Measurements from ENCODE around the gene NFAT5.
"Not testable (repeated sequence)": the region's sequence is repeated elsewhere in the genome, so short reads cannot be mapped to it uniquely, and the experiment has no call there.

NFAT5 gene

GRCh38 chr16:69595127-69596036, 29.6 kb downstream of the NFAT5 start:
- no peak for DNase-seq (ENCODE audit: low read depth in 2 of 2)

GRCh38 chr16:69596801-69597200, 31.0 kb downstream of the NFAT5 start:
- DNase-seq (ENCODE audit: low read depth in 2 of 2), result no peak

- DNase-seq (ENCODE audit: low read depth in 2 of 2), result no peak
These were observed 32.3 kb downstream of the NFAT5 start for GRCh38 chr16:69598045-69598444.

- DNase-seq (ENCODE audit: low read depth in 2 of 2), result no peak
These were observed 34.0 kb downstream of the NFAT5 start for GRCh38 chr16:69599731-69600130.

GRCh38 chr16:69600202-69600601, 34.4 kb downstream of the NFAT5 start:
- DNase-seq (ENCODE audit: low read depth in 2 of 2), result no peak

- DNase-seq (ENCODE audit: low read depth in 2 of 2), result no peak
These were observed 35.5 kb downstream of the NFAT5 start for GRCh38 chr16:69601250-69601649.

GRCh38 chr16:69606985-69607384, 41.2 kb downstream of the NFAT5 start:
- DNase-seq (ENCODE audit: low read depth in 2 of 2), result no peak

- no peak for DNase-seq (ENCODE audit: low read depth in 2 of 2)
These were observed 41.9 kb downstream of the NFAT5 start for GRCh38 chr16:69607674-69608073.

DNA sequence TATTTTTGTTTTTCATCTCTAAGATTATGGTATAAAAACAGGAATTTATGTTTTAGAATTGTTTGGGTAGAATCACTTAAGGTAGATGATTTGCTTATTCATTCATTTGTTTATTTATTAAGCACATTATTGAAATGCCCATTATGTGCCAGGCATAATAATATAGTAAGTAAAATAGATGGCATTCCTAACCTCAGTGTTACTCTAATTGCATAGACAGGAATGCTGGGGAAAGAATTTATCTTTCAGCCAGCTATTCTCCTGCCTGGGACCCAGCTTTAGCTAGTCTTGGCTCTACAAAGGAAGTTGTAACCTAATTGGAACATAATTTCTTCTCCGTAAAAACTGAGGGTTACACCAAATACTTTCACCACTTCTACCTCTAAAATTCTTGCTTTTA, 44.6 kb downstream of the NFAT5 start:
- DNase-seq (ENCODE audit: low read depth in 2 of 2), result no peak

DNA sequence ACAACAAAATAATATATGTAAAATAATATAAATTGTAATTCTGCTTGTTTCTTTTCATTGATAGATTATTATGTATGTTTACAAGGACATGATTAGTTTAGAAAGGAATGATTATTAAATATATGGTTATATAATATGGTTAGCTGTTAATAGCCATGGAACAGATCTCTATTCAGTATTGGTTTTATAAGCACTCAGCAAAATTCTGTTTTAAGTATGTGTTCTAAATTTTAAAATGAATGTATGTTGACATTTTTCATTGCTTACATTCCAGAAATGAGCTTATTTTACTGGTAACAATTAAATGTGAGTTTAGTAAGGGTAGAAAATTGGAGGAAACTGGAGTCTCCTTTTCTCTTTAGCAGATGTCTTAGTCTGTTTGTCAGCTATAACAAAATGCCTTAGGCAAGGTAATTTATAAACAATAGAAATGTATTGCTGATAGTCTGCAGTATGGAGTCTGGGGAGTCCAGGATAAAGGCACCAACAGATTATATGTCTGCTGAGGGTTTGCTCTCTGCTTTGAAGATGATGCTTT, 45.4 kb downstream of the NFAT5 start:
- DNase-seq (ENCODE audit: low read depth in 2 of 2), result no peak

DNA sequence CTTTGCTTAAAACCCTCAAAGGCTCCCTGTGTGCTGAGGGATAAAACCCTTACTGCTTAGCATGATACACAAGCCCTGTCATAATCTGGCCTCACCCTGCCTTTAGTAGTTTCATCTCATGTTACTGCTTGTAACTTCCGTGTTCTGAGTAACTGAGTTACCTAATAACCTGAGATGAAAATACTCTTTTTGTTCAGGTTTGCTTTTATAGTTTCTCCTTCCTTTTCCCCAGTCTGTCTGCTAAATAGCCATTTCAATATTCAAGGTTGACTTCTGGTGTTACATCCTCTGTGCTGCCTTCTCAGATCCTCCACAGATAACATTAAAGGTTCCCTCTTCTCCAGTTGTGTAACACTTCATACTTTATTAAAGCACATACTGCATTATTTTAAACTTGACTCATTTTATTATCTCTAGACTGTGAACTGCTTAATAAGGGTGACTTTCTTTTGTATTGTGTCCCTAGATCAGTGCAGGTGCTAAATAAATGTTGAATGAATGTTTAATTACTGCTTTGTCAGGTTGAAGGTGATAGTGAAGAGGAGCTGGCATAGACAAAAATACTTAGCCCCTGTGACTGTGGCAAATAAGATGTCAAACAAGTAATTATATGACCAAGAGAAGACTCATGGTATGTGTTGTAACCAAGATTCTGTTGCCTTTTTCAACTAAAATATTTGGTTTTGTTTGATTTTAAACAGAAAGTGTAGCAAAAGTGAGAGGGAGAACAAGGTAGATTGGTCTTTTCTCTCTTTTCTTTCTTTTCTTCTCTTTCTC, 47.8 kb downstream of the NFAT5 start:
- DNase-seq (ENCODE audit: low read depth in 2 of 2), result no peak

DNA sequence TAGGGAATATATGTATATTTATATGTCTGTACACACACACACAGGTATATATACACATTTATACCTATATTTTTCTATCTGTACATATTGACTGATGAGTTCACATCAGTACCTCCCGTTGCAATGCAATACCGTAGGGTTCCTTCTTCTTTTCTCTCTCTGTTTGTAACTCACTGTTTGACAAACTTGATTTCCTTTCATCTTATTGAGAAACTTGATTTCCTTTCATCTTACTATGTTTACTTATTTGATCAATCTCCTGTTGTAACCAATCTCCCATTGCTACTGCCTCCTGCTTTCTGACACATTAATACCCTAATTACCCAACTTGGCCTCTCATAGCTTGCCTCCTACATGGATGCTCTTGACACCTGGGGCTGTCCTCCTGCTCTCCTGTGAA, 49.8 kb downstream of the NFAT5 start:
- DNase-seq (ENCODE audit: low read depth in 2 of 2), result no peak

DNA sequence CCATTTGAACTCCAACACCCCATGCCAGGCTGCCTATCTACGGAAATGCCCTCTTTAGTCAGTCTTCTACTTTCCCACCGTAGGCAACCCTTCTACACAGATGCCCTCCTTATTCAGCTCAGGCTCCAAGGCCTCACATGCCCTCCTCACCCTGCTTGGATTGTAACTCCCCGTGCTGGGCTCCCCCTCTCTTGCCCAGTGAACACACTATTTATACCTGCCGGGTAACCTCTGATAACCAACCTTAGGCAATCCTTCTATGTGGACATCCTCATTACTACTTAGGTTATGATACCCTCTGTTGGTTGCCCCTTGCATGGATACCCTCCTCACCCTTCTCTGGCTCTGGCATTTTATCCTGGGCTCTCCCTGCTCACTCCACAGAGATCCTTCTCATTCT, 50.3 kb downstream of the NFAT5 start:
- DNase-seq (ENCODE audit: low read depth in 2 of 2), result no peak

GRCh38 chr16:69618307-69618706, 52.5 kb downstream of the NFAT5 start:
- DNase-seq (ENCODE audit: low read depth in 2 of 2), result no peak

GRCh38 chr16:69618721-69619120, 53.0 kb downstream of the NFAT5 start:
- DNase-seq (ENCODE audit: low read depth in 2 of 2), result no peak

DNA sequence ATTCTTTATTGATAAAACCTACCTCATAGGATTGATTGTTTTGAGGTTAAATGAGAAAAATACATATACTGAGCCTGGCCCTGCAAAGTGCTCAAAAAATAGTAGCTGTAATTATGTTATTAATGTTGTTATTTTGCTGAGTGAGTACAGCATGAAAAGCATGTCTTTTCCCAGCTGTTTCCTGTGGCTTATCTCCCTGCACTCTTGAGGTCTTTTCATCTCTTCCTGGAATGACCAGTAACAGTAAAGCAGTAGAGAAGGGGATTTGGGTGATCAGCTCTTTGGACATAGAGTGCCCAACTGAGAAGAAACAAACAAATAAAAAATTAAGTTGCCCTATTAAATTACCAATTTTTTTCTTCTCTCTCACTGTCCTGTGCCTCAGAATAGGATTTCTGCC, 53.7 kb downstream of the NFAT5 start:
- DNase-seq (ENCODE audit: low read depth in 2 of 2), result no peak

GRCh38 chr16:69620573-69620972, 54.8 kb downstream of the NFAT5 start:
- DNase-seq (ENCODE audit: low read depth in 2 of 2), result no peak

DNA sequence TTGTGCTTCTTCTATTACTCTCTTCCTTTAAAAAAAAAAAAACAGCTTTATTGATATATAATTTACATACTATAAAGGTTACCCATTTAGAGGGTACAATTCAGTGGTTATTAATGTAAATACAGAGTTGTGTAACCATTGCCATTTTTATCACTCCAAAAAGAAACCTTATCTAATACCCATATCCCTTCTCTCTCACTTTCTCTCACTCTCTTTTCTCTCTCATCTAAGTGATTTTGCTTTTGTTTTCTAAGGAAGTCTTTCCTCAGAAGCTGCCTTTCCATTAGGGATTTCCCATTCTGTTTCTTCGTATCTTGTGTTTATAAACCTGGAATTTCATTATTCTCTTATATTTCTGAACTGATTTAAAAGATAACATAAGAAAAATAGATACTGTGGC, 55.5 kb downstream of the NFAT5 start:
- DNase-seq (ENCODE audit: low read depth in 2 of 2), result no peak

- DNase-seq (ENCODE audit: low read depth in 2 of 2), result no peak
These were observed 60.5 kb downstream of the NFAT5 start for GRCh38 chr16:69626256-69626655.

GRCh38 chr16:69632828-69633227, 67.1 kb downstream of the NFAT5 start:
- DNase-seq (ENCODE audit: low read depth in 2 of 2), result no peak

DNA sequence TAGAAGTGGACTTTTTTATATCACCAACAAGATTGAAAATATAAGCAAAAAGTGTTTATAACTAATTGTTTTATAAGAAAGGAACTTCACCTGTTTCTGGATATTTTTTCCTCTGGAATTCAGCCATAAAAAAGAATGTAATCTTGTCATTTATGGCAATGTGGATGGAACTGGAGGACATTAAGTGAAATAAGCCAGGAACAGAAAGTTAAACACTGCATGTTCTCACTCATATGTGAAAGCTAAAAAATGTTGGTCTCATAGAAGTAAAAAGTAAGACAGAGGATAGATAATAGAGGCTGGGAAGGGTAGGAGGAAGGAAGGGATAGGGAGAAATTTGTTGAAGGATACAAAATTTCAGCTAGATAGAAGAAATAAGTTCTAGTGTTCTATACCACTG, 67.6 kb downstream of the NFAT5 start:
- no peak for DNase-seq (ENCODE audit: low read depth in 2 of 2)

DNA sequence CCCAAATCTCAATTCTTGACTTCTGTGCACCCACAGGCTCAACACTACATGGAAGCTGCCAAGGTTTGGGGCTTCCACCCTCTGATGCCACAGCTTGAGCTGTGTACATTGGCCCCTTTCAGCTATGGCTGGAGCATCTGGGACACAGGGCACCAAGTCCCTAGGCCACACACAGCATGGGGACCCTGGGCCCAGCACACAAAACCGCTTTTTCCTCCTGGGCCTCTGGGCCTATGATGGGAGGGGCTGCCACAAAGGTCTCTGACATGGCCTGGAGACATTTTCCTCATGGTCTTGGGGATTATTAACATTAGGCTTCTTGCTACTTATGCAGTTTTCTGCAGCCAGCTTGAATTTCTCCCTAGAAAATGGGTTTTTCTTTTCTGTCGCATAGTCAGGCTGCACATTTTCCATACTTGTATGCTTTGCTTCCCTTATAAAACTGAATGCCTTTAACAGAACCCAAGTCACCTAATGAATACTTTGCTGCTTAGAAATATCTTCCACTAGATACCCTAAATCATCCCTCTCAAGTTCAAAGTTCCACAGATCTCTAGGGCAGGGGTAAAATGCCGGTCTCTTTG, 70.9 kb downstream of the NFAT5 start:
- DNase-seq (ENCODE audit: low read depth in 2 of 2), result not testable (repeated sequence)
